ENCODE data around the gene CD1D. TPM values are rescaled to one million over a fixed set of nuclear protein-coding genes. Genes with fewer than 3 reads are reported as not detected.

The CD1D gene
- total RNA-seq, 1 experiment from 2014 or later = not detected

- TF ChIP-seq POLR2A (IDR thresholded peaks at IDR 0.05; ENCODE audit: borderline replicate concordance, extremely low read depth, insufficient read depth, insufficient read length) (no peak), JUND (IDR thresholded peaks at IDR 0.05) (no peak), EZH2 (IDR thresholded peaks at IDR 0.05) (no peak), CEBPB (IDR thresholded peaks at IDR 0.05; ENCODE audit: low read depth) (no peak), FOSL1 (IDR thresholded peaks at IDR 0.05; ENCODE audit: low read depth) (no peak), EGR1 (IDR thresholded peaks at IDR 0.05; ENCODE audit: low read depth) (no peak), ZNF274 (IDR thresholded peaks at IDR 0.05; ENCODE audit: low read depth, low read length) (no peak), EZH2phosphoT487 (IDR thresholded peaks at IDR 0.05; ENCODE audit: borderline replicate concordance) (no peak)
- intact Hi-C loops (cut with micrococcal nuclease) = loop anchor here (5.0 kb wide), 1 partner anchor 127 kb away; no protein-coding TSS in a partner anchor
- H3K9me2 ChIP-seq (ENCODE audit: insufficient read depth) = no peaks in the 10 kb centered on the region
- POLR2A ChIA-PET = no interaction called here
- H2AFZ ChIP-seq (ENCODE audit: low read depth, low read length, poor library complexity, severe bottlenecking) = no peak overlapping the region
- no peak overlapping the region for H3K4me3 ChIP-seq (replicated peaks in 1 of 2; ENCODE audit: low read depth in 1 of 2, low read length in 2 of 2)
- no peaks in the 10 kb centered on the region for H3K4me1 ChIP-seq (ENCODE audit: control insufficient read depth in 1 of 2, insufficient read depth in 2 of 2, low read length in 2 of 2)
- no peak overlapping the region for H3K4me2 ChIP-seq (ENCODE audit: low read length)
- H4K20me1 ChIP-seq (ENCODE audit: insufficient read depth) = no peaks in the 10 kb centered on the region
- no TSS peak for BruUV-seq (replicated peaks)
- H3K36me3 ChIP-seq (ENCODE audit: control insufficient read depth in 1 of 2, insufficient read depth in 2 of 2, low read length in 2 of 2) = no peaks in the 10 kb centered on the region
- CTCF ChIA-PET = no interaction called here
- ATAC-seq (no peak), DNase-seq (ENCODE audit: low read depth, low spot score) (no peak)
- H3K27me3 ChIP-seq (ENCODE audit: insufficient read depth, low read length) = 0 out of 2 replicates have a peak, but pooled peaks cover 5% of the 10 kb centered on the region
- H3K27ac ChIP-seq (ENCODE audit: low read depth, low read length) = no peak overlapping the region
- H3K9ac ChIP-seq (ENCODE audit: low read length) = no peak overlapping the region
- no peaks in the 10 kb centered on the region for H3K9me3 ChIP-seq (ENCODE audit: control insufficient read depth in 1 of 2, insufficient read depth in 1 of 2, low read depth in 1 of 2, low read length in 2 of 2)
- RAD21 ChIA-PET (ENCODE audit: low non-redundant PET in 1 of 2, low total read pairs in 2 of 2, uncharacterized antibody in 2 of 2, unreplicated experiment in 2 of 2) = no interaction called here
- no peaks in the 10 kb centered on the region for H3K79me2 ChIP-seq (ENCODE audit: insufficient read depth, low read length)
These were observed 19.2 kb downstream of the CD1D start for GRCh38 chr1:158199849-158200248.

GRCh38 chr1:158200527-158200926 lies 19.8 kb downstream of the CD1D start:
- Histone ChIP-seq H3K9ac (ENCODE audit: low read length) (no peak overlapping the region), H4K20me1 (ENCODE audit: insufficient read depth) (no peaks in the 10 kb centered on the region), H3K9me2 (ENCODE audit: insufficient read depth) (no peaks in the 10 kb centered on the region), H3K4me2 (ENCODE audit: low read length) (no peak overlapping the region), H3K4me3 (replicated peaks in 1 of 2; ENCODE audit: low read depth in 1 of 2, low read length in 2 of 2) (no peak overlapping the region), H3K36me3 (ENCODE audit: control insufficient read depth in 1 of 2, insufficient read depth in 2 of 2, low read length in 2 of 2) (no peaks in the 10 kb centered on the region), H2AFZ (ENCODE audit: low read depth, low read length, poor library complexity, severe bottlenecking) (no peak overlapping the region), H3K27ac (ENCODE audit: low read depth, low read length) (no peak overlapping the region), H3K9me3 (ENCODE audit: control insufficient read depth in 1 of 2, insufficient read depth in 1 of 2, low read depth in 1 of 2, low read length in 2 of 2) (no peaks in the 10 kb centered on the region), H3K4me1 (ENCODE audit: control insufficient read depth in 1 of 2, insufficient read depth in 2 of 2, low read length in 2 of 2) (no peaks in the 10 kb centered on the region), H3K79me2 (ENCODE audit: insufficient read depth, low read length) (no peaks in the 10 kb centered on the region), H3K27me3 (ENCODE audit: insufficient read depth, low read length) (peaks cover 10% of the 10 kb centered on the region; the same call in 1 of the 2 replicates)
- RAD21 ChIA-PET (ENCODE audit: low non-redundant PET in 1 of 2, low total read pairs in 2 of 2, uncharacterized antibody in 2 of 2, unreplicated experiment in 2 of 2) = no interaction called here
- CTCF ChIA-PET = no interaction called here
- DNase-seq (ENCODE audit: low read depth, low spot score) = no peak
- no TSS peak for BruUV-seq (replicated peaks)
- intact Hi-C loops (cut with micrococcal nuclease) = loop anchor here (5.0 kb wide), 1 partner anchor 127 kb away; no protein-coding TSS in a partner anchor
- no peak for ATAC-seq
- POLR2A ChIA-PET = no interaction called here
- no peak for TF ChIP-seq SIN3A (IDR thresholded peaks at IDR 0.05; ENCODE audit: low read depth)
- TF ChIP-seq CTCF (IDR thresholded peaks at IDR 0.05 in 2 of 3, conservative IDR thresholded peaks at IDR 0.05 in 1 of 3; ENCODE audit: borderline replicate concordance in 1 of 3, insufficient read depth in 1 of 3, low read depth in 2 of 3, low read length in 2 of 3) = no peak
- TF ChIP-seq JUND (IDR thresholded peaks at IDR 0.05) = no peak
- TF ChIP-seq ATF3 (IDR thresholded peaks at IDR 0.05) = no peak
- TF ChIP-seq REST (IDR thresholded peaks at IDR 0.05; ENCODE audit: low read depth) = no peak
- TF ChIP-seq ZBTB33 (IDR thresholded peaks at IDR 0.05; ENCODE audit: extremely low read depth, insufficient replicate concordance, low read length) = no peak
- TF ChIP-seq EZH2 (IDR thresholded peaks at IDR 0.05) = no peak
- TF ChIP-seq CEBPB (IDR thresholded peaks at IDR 0.05; ENCODE audit: low read depth) = no peak
- no peak for TF ChIP-seq RAD21 (IDR thresholded peaks at IDR 0.05; ENCODE audit: low read depth)

Data from HCT116 (cell line).